Fibroblast of lung (primary cell): ENCODE measurements around the gene CAPZB. TPM values are rescaled to one million over a fixed set of nuclear protein-coding genes. Genes with fewer than 3 reads are reported as not detected.

ENCODE experiments used
- DNase-seq, 2 donors: peaks; one replicate each; pipeline versions ENCODE4 v3.0.0 to v3.0.0-alpha.2; 2010; ENCODE audit warnings: low read depth in 2 of 2
- H2AFZ ChIP-seq: 2 replicates; pipeline ENCODE4 v1.5.1; 2012; ENCODE audit warnings: low read length, control low read depth, inconsistent platforms
- H3K27ac ChIP-seq: 2 replicates; pipeline ENCODE4 v1.5.1; 2011; ENCODE audit warnings: low read length, control low read depth; ENCODE audit not compliant: insufficient read depth
- H3K27me3 ChIP-seq: 2 replicates; pipeline ENCODE4 v1.5.1; 2011; ENCODE audit warnings: mild to moderate bottlenecking, low read length; ENCODE audit not compliant: control insufficient read depth, insufficient read depth
- H3K36me3 ChIP-seq: 2 replicates; pipeline ENCODE4 v1.5.1; 2011; ENCODE audit warnings: low read length; ENCODE audit not compliant: control insufficient read depth, insufficient read depth
- H3K4me1 ChIP-seq: 2 replicates; pipeline ENCODE4 v1.5.1; 2011; ENCODE audit warnings: low read length; ENCODE audit not compliant: control insufficient read depth, insufficient read depth; ENCODE audit errors: extremely low read depth
- H3K4me2 ChIP-seq: 2 replicates; pipeline ENCODE4 v1.5.1; 2011; ENCODE audit warnings: low read length, control low read depth; ENCODE audit not compliant: insufficient read depth; ENCODE audit errors: extremely low read depth
- H3K4me3 ChIP-seq, 4 experiments: fragments of 200-600 bp in 1 of 4; sonication (generic) in 1 of 4; replicated peaks in 1 of 4; 2 replicates each; pipeline ENCODE4 v1.5.1; 2011 to 2016; ENCODE audit warnings: low read length in 4 of 4, low read depth in 3 of 4, mild to moderate bottlenecking in 3 of 4, control low read depth in 2 of 4, inconsistent platforms in 1 of 4, mixed read lengths in 1 of 4; ENCODE audit not compliant: insufficient read depth in 1 of 4; ENCODE audit errors: control extremely low read depth in 1 of 4
- H3K79me2 ChIP-seq: 2 replicates; pipeline ENCODE4 v1.5.1; 2012; ENCODE audit warnings: mild to moderate bottlenecking, low read length, inconsistent platforms; ENCODE audit not compliant: control insufficient read depth, insufficient read depth
- H3K9ac ChIP-seq: 2 replicates; pipeline ENCODE4 v1.5.1; 2011; ENCODE audit warnings: mild to moderate bottlenecking, low read length, control low read depth; ENCODE audit not compliant: insufficient read depth
- H3K9me3 ChIP-seq: 2 replicates; pipeline ENCODE4 v1.5.1; 2012; ENCODE audit warnings: low read depth, low read length; ENCODE audit not compliant: control insufficient read depth, insufficient read depth
- H4K20me1 ChIP-seq: 2 replicates; pipeline ENCODE4 v1.5.1; 2011; ENCODE audit warnings: low read length; ENCODE audit not compliant: control insufficient read depth, insufficient read depth; ENCODE audit errors: extremely low read depth
- CTCF ChIP-seq, 2 donors: IDR thresholded peaks in 1 of 2; conservative IDR thresholded peaks in 1 of 2; 1 replicate in 1 of 2; 2 replicates in 1 of 2; pipeline ENCODE4 v1.5.1; 2011 to 2012; ENCODE audit warnings: low read length in 2 of 2, control low read depth in 1 of 2, inconsistent platforms in 1 of 2, low read depth in 1 of 2, mild to moderate bottlenecking in 1 of 2
- EZH2 ChIP-seq: IDR thresholded peaks from 2 replicates; pipeline ENCODE4 v1.5.1; 2012; ENCODE audit warnings: low read length, control low read depth, mild to moderate bottlenecking; ENCODE audit errors: missing control alignments
- polyA plus RNA-seq, 2 donors: library from polyadenylated mRNA; depleted of rRNA in 1 of 2; stranded (reverse) in 1 of 2; unstranded in 1 of 2; fragments of >200 nt; gene quantifications; 2 replicates each; pipeline ENCODE4 v1.2.1, GENCODE V29; 2011 to 2012; ENCODE audit warnings: missing spikeins in 1 of 2
- total RNA-seq: library from RNA; depleted of rRNA; stranded (reverse); fragments of >200 nt; gene quantifications from 2 replicates; pipeline ENCODE4 v1.2.1, GENCODE V29; 2014

The CAPZB gene
- total and polyA plus RNA-seq, 2 donors (not counting 1 experiment from before 2014, with no cell fraction given) = 104 to 495 TPM

GRCh38 chr1:19400192-19400611 lies 85.1 kb downstream of the CAPZB start:
- Histone ChIP-seq H3K4me2 (no peak overlapping the region), H3K27ac (no peak overlapping the region), H3K27me3 (no peaks in the 10 kb centered on the region), H2AFZ (no peak overlapping the region), H3K36me3 (no peaks in the 10 kb centered on the region), H3K79me2 (peaks cover 68% of the 10 kb centered on the region), H3K9ac (no peak overlapping the region), H3K4me3 (no peak overlapping the region), H3K9me3 (no peaks in the 10 kb centered on the region), H4K20me1 (no peaks in the 10 kb centered on the region), H3K4me1 (peaks cover 31% of the 10 kb centered on the region)
- DNase-seq = peak in 1 of 2 donors; percentile 78
- TF ChIP-seq CTCF (conservative IDR thresholded peaks at IDR 0.05 in 1 of 2, IDR thresholded peaks at IDR 0.05 in 1 of 2; ENCODE audit: low read depth in 1 of 2, low read length in 2 of 2) = no peak
- no peak for TF ChIP-seq EZH2

GRCh38 chr1:19398309-19398760 lies 87.0 kb downstream of the CAPZB start:
- Histone ChIP-seq H4K20me1 (no peaks in the 10 kb centered on the region), H3K79me2 (peaks cover 72% of the 10 kb centered on the region), H3K9me3 (no peaks in the 10 kb centered on the region), H3K36me3 (no peaks in the 10 kb centered on the region), H3K4me1 (peaks cover 31% of the 10 kb centered on the region), H3K4me2 (peak overlapping the region; percentile 19), H3K4me3 (no peak overlapping the region), H3K27me3 (no peaks in the 10 kb centered on the region), H2AFZ (no peak overlapping the region), H3K27ac (peak overlapping the region; percentile 72), H3K9ac (peak overlapping the region; percentile 38)
- peak; percentile 85 to 100 for DNase-seq
- TF ChIP-seq EZH2 (no peak), CTCF (conservative IDR thresholded peaks at IDR 0.05 in 1 of 2, IDR thresholded peaks at IDR 0.05 in 1 of 2; ENCODE audit: low read depth in 1 of 2, low read length in 2 of 2) (peak; percentile 58 to 64)

GRCh38 chr1:19397217-19397945 lies 88.0 kb downstream of the CAPZB start:
- Histone ChIP-seq H3K79me2 (peaks cover 75% of the 10 kb centered on the region), H3K9me3 (no peaks in the 10 kb centered on the region), H2AFZ (no peak overlapping the region), H3K27ac (peak overlapping the region; percentile 72), H3K9ac (no peak overlapping the region), H3K4me2 (no peak overlapping the region), H4K20me1 (no peaks in the 10 kb centered on the region), H3K36me3 (no peaks in the 10 kb centered on the region), H3K4me3 (no peak overlapping the region), H3K27me3 (no peaks in the 10 kb centered on the region), H3K4me1 (peaks cover 31% of the 10 kb centered on the region)
- no peak for DNase-seq
- TF ChIP-seq EZH2 (no peak), CTCF (conservative IDR thresholded peaks at IDR 0.05 in 1 of 2, IDR thresholded peaks at IDR 0.05 in 1 of 2; ENCODE audit: low read depth in 1 of 2, low read length in 2 of 2) (no peak)
